ENCODE measurements around the gene GPSM1.

DNA sequence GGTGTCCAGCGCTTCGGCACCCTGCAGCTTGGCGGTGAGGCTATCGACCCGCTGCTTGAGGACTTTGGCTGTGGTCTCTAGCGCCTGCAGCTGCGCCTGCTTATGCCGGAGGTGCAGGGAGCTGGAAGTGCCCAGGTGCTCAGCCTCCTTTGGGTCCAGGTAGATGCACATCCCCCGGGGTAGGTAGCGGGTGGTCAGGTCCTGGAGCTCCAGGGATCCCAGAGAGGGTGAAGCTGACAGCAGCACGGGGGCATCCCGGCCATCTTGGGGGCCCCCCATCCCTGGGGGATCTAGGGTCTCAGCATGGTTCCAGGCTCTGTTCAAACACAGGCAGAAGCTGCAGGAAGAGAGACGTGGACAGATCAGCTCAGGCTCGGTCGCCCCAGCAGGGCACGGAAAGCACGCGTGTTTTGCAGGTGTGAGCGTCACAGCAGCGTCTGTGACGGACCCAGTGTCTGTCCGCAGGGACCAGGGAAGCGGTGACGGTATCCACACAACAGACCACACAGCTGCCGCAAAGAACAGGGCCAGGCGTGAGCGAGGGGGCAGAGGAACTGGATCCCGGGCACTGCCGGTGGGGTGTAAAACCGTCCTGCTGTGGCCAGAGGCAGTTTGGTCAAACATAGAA, 40.9 kb upstream of the GPSM1 start:
- TF ChIP-seq, protein P1, sequence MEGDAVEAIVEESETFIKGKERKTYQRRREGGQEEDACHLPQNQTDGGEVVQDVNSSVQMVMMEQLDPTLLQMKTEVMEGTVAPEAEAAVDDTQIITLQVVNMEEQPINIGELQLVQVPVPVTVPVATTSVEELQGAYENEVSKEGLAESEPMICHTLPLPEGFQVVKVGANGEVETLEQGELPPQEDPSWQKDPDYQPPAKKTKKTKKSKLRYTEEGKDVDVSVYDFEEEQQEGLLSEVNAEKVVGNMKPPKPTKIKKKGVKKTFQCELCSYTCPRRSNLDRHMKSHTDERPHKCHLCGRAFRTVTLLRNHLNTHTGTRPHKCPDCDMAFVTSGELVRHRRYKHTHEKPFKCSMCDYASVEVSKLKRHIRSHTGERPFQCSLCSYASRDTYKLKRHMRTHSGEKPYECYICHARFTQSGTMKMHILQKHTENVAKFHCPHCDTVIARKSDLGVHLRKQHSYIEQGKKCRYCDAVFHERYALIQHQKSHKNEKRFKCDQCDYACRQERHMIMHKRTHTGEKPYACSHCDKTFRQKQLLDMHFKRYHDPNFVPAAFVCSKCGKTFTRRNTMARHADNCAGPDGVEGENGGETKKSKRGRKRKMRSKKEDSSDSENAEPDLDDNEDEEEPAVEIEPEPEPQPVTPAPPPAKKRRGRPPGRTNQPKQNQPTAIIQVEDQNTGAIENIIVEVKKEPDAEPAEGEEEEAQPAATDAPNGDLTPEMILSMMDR (IDR thresholded peaks at IDR 0.05): no peak
- TF ChIP-seq POLR2A (IDR thresholded peaks at IDR 0.05) (no peak), EP300 (IDR thresholded peaks at IDR 0.05) (no peak)

Data from tibial nerve (tissue), 4 donors.